ENCODE measurements around the gene SYCE1L.

DNA sequence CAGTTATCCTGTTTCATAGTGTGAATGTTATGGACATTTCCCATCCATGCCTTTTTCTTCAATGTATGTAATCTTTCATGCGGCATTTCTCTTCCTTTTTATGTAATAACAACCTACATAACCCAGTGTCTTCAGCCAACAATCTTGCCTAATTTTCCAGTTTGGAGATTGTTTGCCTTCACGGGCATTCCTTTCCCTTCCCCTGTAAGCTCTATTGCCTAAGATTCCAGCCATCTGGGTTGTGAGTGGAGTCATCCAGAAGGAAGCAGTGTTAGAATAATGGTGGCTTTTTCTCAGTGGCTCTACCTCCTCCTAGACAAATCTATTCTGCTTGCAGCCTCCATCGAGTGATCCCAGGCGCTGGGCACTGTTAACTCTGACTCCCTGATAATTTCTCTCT lies 22.3 kb downstream of the SYCE1L start:
- TF ChIP-seq CBX8 (IDR thresholded peaks at IDR 0.05) = no peak
- TF ChIP-seq POLR2A (IDR thresholded peaks at IDR 0.05; ENCODE audit: low read length) = no peak
- no peak for TF ChIP-seq SMC3 (IDR thresholded peaks at IDR 0.05)
- no peak for TF ChIP-seq FOSL2 (IDR thresholded peaks at IDR 0.05)
- no peak for TF ChIP-seq FOSL2 (CRISPR knock-in tag; IDR thresholded peaks at IDR 0.05)
- TF ChIP-seq, protein P1, sequence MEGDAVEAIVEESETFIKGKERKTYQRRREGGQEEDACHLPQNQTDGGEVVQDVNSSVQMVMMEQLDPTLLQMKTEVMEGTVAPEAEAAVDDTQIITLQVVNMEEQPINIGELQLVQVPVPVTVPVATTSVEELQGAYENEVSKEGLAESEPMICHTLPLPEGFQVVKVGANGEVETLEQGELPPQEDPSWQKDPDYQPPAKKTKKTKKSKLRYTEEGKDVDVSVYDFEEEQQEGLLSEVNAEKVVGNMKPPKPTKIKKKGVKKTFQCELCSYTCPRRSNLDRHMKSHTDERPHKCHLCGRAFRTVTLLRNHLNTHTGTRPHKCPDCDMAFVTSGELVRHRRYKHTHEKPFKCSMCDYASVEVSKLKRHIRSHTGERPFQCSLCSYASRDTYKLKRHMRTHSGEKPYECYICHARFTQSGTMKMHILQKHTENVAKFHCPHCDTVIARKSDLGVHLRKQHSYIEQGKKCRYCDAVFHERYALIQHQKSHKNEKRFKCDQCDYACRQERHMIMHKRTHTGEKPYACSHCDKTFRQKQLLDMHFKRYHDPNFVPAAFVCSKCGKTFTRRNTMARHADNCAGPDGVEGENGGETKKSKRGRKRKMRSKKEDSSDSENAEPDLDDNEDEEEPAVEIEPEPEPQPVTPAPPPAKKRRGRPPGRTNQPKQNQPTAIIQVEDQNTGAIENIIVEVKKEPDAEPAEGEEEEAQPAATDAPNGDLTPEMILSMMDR (IDR thresholded peaks at IDR 0.05) = no peak

All from A549 (cell line).